NCI-H187 (cell line): ENCODE data around the gene CARNS1.
"Not testable (repeated sequence)": the region's sequence is repeated elsewhere in the genome, so short reads cannot be mapped to it uniquely, and the experiment has no call there.

ENCODE experiments used
- DNase-seq, 2 experiments: peaks; one replicate each; lab custom pipeline; 2025; lab: John Stamatoyannopoulos, UW

CARNS1 gene

GRCh38 chr11:67409781-67410368, 5.6 kb upstream of the CARNS1 start:
- DNase-seq, result peak in 1 of 2 experiments; percentile 40

GRCh38 chr11:67410369-67410831, 5.1 kb upstream of the CARNS1 start:
- DNase-seq, result no peak

GRCh38 chr11:67410984-67411784, 4.3 kb upstream of the CARNS1 start:
- DNase-seq, result no peak

GRCh38 chr11:67411785-67412152, 3.7 kb upstream of the CARNS1 start:
- DNase-seq, result no peak

- DNase-seq, result no peak
These were observed 2.8 kb upstream of the CARNS1 start for GRCh38 chr11:67412495-67413179.

- no peak for DNase-seq
These were observed 2.1 kb upstream of the CARNS1 start for GRCh38 chr11:67413266-67413849.

- DNase-seq, result no peak
These were observed 1.2 kb downstream of the CARNS1 start for GRCh38 chr11:67416416-67417335.

- DNase-seq, result no peak
These were observed 1.9 kb downstream of the CARNS1 start for GRCh38 chr11:67417425-67417824.

GRCh38 chr11:67418476-67419281, 3.2 kb downstream of the CARNS1 start:
- DNase-seq, result no peak

GRCh38 chr11:67419325-67420049, 4.0 kb downstream of the CARNS1 start:
- DNase-seq, result no peak

- DNase-seq, result no peak
These were observed 4.7 kb downstream of the CARNS1 start for GRCh38 chr11:67420147-67420645.

- DNase-seq, result peak; percentile 92
These were observed 5.4 kb downstream of the CARNS1 start for GRCh38 chr11:67420646-67421429.

- DNase-seq, result no peak
These were observed 6.1 kb downstream of the CARNS1 start for GRCh38 chr11:67421430-67422031.

GRCh38 chr11:67422891-67423290, 7.4 kb downstream of the CARNS1 start:
- DNase-seq, result no peak

- DNase-seq, result no peak
These were observed 8.0 kb downstream of the CARNS1 start for GRCh38 chr11:67423466-67423865.

GRCh38 chr11:67423891-67424613, 8.6 kb downstream of the CARNS1 start:
- no peak for DNase-seq

- not testable (repeated sequence) for DNase-seq
These were observed 11.9 kb downstream of the CARNS1 start for GRCh38 chr11:67427364-67427859.
